Nephron progenitor cell (in vitro differentiated cells): ENCODE results near the gene WAC.
"Not testable (repeated sequence)": the region's sequence is repeated elsewhere in the genome, so short reads cannot be mapped to it uniquely, and the experiment has no call there.

Experiments
- DNase-seq: peaks from one replicate; pipeline ENCODE4 v3.0.0; 2021
- H3K27ac Mint-ChIP-seq: 2 replicates; pipeline ENCODE4 v1.8.0; 2021; ENCODE audit warnings: mild to moderate bottlenecking, moderate library complexity, mixed read lengths
- H3K27me3 Mint-ChIP-seq: 2 replicates; pipeline ENCODE4 v1.8.0; 2021; ENCODE audit warnings: mild to moderate bottlenecking, low read depth, mixed read lengths; ENCODE audit not compliant: poor library complexity
- H3K36me3 Mint-ChIP-seq: 2 replicates; pipeline ENCODE4 v1.8.0; 2021; ENCODE audit warnings: low read depth, mixed read lengths
- H3K4me1 Mint-ChIP-seq: 2 replicates; pipeline ENCODE4 v1.8.0; 2021; ENCODE audit warnings: mixed read lengths
- H3K4me3 Mint-ChIP-seq: 2 replicates; pipeline ENCODE4 v1.8.0; 2021; ENCODE audit warnings: mild to moderate bottlenecking, moderate library complexity, mixed read lengths
- H3K9me3 Mint-ChIP-seq: 2 replicates; pipeline ENCODE4 v1.8.0; 2021; ENCODE audit warnings: mild to moderate bottlenecking, moderate library complexity, mixed read lengths
- TF ChIP-seq, protein P1 (sequence below): fragments of 200-600 bp; sonication (generic); IDR thresholded peaks from 2 replicates; pipeline ENCODE4 v1.5.0; 2021; ENCODE audit warnings: antibody characterized with exemption

WAC gene

DNA sequence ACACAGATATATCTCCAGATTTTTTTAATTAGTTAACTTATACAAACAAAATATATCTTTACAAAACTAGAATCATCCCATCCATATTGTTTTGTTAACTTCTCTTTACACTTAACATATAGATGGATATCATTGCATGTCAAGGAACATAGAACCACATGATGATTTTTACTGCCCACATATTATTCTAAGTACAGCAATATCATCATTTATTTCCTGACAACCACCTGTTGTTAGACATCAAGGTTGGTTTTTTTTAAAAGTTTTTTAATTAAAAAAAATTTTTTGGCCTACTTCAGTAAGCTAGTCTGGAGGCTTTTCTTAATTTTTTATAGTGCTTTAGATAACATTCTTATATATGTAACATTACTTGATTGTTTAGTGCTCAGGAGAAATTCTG, 105.5 kb downstream of the WAC start:
- Mint-ChIP-seq H3K27me3 (peaks cover 6% of the 10 kb centered on the region), H3K36me3 (no peaks in the 10 kb centered on the region), H3K27ac (no peak overlapping the region), H3K9me3 (no peaks in the 10 kb centered on the region), H3K4me1 (peaks cover 6% of the 10 kb centered on the region), H3K4me3 (no peak overlapping the region)
- TF ChIP-seq, protein P1, sequence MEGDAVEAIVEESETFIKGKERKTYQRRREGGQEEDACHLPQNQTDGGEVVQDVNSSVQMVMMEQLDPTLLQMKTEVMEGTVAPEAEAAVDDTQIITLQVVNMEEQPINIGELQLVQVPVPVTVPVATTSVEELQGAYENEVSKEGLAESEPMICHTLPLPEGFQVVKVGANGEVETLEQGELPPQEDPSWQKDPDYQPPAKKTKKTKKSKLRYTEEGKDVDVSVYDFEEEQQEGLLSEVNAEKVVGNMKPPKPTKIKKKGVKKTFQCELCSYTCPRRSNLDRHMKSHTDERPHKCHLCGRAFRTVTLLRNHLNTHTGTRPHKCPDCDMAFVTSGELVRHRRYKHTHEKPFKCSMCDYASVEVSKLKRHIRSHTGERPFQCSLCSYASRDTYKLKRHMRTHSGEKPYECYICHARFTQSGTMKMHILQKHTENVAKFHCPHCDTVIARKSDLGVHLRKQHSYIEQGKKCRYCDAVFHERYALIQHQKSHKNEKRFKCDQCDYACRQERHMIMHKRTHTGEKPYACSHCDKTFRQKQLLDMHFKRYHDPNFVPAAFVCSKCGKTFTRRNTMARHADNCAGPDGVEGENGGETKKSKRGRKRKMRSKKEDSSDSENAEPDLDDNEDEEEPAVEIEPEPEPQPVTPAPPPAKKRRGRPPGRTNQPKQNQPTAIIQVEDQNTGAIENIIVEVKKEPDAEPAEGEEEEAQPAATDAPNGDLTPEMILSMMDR: no peak
- DNase-seq: no peak

DNA sequence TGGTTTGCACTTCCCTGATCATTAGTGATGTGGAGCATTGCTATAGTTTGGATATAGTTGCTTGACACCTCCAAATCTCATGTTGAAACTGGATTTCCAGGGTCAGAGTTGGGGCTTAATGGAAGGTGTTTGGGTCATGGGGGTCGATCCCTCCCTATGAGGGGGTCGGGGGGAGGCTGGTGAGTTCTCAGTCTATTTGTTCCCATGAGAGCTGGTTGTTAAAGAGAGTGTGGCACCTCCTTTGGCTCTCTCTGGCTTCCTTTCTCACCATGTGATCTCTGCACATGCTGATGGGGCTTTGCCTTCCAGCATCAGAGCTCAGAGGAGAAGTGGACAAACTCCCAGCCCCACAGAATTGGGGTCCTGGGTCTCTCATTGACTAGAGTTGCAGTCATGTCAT, 107.6 kb downstream of the WAC start:
- no peaks in the 10 kb centered on the region for H3K36me3 Mint-ChIP-seq
- DNase-seq: no peak
- H3K27ac Mint-ChIP-seq: no peak overlapping the region
- no peak overlapping the region for H3K4me3 Mint-ChIP-seq
- TF ChIP-seq, protein P1: no peak
- H3K27me3 Mint-ChIP-seq: peaks cover 6% of the 10 kb centered on the region
- no peaks in the 10 kb centered on the region for H3K9me3 Mint-ChIP-seq
- no peaks in the 10 kb centered on the region for H3K4me1 Mint-ChIP-seq

DNA sequence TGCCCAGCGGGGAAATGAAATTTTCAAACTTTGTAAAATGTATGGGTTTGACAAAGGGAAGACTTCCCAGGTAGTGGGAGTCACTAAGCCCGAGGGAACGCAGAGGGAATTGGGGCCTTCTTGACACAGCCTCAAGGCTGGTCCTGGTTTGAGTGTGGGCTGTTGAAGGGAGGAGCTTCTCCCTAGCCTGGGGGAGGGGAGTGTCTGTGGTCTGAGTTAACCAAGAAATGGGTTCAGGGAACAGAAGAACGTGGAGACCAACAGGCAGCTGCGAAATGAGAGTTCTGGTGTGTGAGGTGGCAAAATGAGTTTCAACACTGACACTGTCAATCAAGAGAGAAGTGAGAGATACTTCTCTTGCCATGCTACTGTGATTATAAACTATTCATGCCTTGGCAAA, 111.7 kb downstream of the WAC start:
- Mint-ChIP-seq H3K27me3 (peaks cover 5% of the 10 kb centered on the region), H3K27ac (no peak overlapping the region), H3K36me3 (no peaks in the 10 kb centered on the region), H3K9me3 (peaks cover 21% of the 10 kb centered on the region), H3K4me3 (no peak overlapping the region), H3K4me1 (no peaks in the 10 kb centered on the region)
- DNase-seq: no peak
- TF ChIP-seq, protein P1: no peak

DNA sequence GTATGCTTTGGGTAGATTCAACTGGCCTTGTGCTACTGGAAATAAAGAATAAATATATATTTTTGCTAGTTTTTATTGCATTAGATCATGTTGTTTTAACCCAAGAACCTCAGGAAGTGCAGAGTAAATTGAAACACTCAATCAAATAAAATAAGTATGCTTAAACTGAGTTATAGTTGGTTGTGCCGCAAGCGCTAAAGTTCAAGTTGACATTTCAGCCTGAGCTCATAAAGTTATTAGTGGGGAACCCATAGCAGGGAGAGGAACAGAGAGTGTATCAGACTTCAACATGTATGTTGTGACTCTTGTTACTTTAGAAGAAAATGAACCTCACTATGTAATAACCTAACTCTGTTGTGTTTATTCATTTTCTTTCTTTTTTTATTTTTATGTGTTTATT, 119.2 kb downstream of the WAC start:
- TF ChIP-seq, protein P1: no peak
- Mint-ChIP-seq H3K9me3 (peaks cover 21% of the 10 kb centered on the region), H3K27me3 (peaks cover 3% of the 10 kb centered on the region), H3K4me1 (no peaks in the 10 kb centered on the region), H3K36me3 (no peaks in the 10 kb centered on the region), H3K27ac (no peak overlapping the region), H3K4me3 (no peak overlapping the region)
- DNase-seq: no peak

DNA sequence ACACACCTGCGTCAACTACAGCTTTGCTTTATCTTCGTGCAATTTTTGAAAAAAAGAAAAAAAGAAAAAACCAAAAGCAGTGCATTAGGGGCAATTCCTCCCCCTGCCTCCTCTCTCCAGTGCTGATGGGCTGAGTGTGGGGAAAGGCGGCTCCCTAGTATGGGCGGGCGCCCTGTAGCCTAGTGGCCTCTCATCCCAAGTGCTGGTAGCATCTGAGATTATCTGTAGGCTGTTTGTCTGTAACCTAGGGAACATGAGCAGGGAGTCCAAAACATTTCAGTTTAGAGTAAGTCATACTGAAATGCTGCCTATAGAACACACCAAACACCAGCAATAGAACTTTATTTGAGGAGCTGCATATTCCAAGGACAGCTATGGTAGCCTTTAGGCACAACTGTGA, 119.8 kb downstream of the WAC start:
- DNase-seq: no peak
- Mint-ChIP-seq H3K4me1 (no peaks in the 10 kb centered on the region), H3K36me3 (no peaks in the 10 kb centered on the region)

DNA sequence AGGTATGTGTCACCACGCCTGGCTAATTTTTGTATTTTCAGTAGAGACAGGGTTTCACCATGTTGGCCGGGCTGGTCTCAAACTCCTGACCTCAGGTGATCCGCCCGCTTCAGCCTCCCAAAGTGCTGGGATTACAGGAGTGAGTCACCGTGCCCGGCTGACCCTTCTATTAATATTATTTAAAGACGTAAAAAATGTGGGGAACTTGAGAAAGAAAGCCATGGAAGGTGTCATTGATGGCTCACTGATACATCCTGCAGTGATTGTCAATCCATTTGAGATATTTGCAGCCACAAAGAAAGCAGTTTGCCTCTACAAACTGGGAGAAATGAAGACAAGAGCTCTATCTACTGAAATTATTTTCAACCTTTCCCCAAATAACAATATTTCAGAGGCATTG, 125.9 kb downstream of the WAC start:
- not testable (repeated sequence) for H3K4me3 Mint-ChIP-seq, H3K9me3 Mint-ChIP-seq, H3K36me3 Mint-ChIP-seq, H3K27me3 Mint-ChIP-seq, H3K27ac Mint-ChIP-seq, DNase-seq, H3K4me1 Mint-ChIP-seq

More for the DNA sequence above, 119.8 kb downstream of the WAC start:
- H3K9me3 Mint-ChIP-seq: peaks cover 18% of the 10 kb centered on the region
- TF ChIP-seq, protein P1: no peak
- peaks cover 3% of the 10 kb centered on the region for H3K27me3 Mint-ChIP-seq
- no peak overlapping the region for H3K27ac Mint-ChIP-seq
- H3K4me3 Mint-ChIP-seq: no peak overlapping the region
